ENCODE data around the gene BACH1. TPM values are rescaled to one million over a fixed set of nuclear protein-coding genes. Genes with fewer than 3 reads are reported as not detected.

BACH1 gene
- total RNA-seq, 1 donor from 2014 or later = 69.2 TPM

DNA sequence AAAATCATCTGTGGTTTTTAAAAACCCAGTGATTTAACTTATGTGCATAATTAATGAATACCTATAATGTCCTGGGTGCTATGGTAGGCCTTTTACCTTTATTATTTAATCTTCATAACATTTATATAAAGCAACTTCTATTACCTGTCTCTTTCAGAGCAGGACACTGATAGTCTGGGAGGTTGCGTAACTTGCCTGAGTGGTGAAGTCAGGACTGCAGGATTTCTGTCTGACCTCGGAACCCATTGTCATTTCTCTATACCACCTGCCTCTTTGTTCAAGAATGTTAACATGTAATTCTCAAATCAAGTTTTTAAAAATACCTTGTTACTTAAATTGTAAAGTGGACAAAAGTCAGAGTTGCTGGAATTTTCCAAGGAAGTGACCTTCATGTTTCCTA lies 41.0 kb upstream of the BACH1 start:
- TF ChIP-seq, protein P1, sequence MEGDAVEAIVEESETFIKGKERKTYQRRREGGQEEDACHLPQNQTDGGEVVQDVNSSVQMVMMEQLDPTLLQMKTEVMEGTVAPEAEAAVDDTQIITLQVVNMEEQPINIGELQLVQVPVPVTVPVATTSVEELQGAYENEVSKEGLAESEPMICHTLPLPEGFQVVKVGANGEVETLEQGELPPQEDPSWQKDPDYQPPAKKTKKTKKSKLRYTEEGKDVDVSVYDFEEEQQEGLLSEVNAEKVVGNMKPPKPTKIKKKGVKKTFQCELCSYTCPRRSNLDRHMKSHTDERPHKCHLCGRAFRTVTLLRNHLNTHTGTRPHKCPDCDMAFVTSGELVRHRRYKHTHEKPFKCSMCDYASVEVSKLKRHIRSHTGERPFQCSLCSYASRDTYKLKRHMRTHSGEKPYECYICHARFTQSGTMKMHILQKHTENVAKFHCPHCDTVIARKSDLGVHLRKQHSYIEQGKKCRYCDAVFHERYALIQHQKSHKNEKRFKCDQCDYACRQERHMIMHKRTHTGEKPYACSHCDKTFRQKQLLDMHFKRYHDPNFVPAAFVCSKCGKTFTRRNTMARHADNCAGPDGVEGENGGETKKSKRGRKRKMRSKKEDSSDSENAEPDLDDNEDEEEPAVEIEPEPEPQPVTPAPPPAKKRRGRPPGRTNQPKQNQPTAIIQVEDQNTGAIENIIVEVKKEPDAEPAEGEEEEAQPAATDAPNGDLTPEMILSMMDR (conservative IDR thresholded peaks at IDR 0.05) = no peak
- DNase-seq (ENCODE audit: low read depth, low spot score) = no peak
- Mint-ChIP-seq H3K4me3 (no peak overlapping the region), H3K36me3 (ENCODE audit: low read depth) (peaks cover 6% of the 10 kb centered on the region), H3K9me3 (peaks cover 12% of the 10 kb centered on the region), H3K27me3 (ENCODE audit: low read depth) (no peaks in the 10 kb centered on the region), H3K4me1 (no peaks in the 10 kb centered on the region), H3K27ac (ENCODE audit: unreplicated experiment) (no peak overlapping the region)

DNA sequence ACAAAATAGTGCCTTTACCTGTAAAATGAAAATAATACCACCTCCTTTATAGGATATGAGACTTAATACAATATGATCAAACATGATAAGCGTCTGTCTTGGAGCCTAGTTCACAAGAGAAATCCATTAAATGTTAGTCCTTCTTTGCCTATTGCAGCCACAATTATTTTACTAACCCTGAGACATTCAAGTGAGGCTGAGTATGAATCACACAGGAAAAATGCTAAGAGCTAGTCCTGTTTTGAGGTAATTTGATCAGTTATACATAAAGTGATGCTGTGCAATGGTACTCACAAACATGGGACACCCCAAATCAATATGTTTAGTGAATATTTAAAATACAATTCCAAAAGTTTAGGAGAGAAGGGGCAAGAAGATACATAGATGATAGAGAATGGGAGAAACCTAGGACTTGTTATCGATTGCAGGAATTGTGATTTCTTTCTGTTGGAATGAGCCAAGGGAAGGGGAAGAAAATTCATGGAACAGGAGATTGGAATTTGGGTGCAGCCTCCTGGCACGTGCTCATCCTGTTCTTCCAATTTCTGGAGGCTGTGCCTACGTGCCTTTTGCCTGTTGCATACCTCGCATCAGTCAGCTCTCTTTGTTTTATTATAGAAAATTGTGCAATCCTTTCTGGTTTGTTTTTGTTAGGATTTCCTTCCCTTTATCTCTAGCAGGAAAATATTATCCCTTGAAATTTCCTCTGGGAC lies 39.9 kb upstream of the BACH1 start:
- TF ChIP-seq, protein P1 (conservative IDR thresholded peaks at IDR 0.05) = no peak
- Mint-ChIP-seq H3K4me1 (peaks cover 3% of the 10 kb centered on the region), H3K4me3 (no peak overlapping the region), H3K36me3 (ENCODE audit: low read depth) (peaks cover 3% of the 10 kb centered on the region), H3K9me3 (peaks cover 9% of the 10 kb centered on the region), H3K27me3 (ENCODE audit: low read depth) (no peaks in the 10 kb centered on the region), H3K27ac (ENCODE audit: unreplicated experiment) (no peak overlapping the region)
- no peak for DNase-seq (ENCODE audit: low read depth, low spot score)

DNA sequence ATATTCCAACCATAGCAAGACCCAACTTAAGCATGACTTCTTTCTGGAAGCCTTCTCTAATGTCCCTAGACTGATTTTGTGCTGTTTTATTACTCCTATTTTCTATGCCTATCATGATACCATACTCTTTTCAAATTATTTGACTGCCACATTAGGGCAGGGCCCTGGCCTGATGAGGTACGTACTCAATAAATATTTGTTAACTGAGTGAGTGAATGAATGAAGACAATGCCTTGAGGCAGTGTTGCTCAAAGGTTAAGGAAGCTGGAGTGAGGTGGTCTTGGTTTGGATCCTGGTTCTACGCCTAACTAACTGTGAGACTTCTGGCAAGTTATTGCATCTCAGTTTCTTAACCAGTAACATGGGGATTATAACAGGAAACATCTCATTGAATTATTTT lies 38.3 kb upstream of the BACH1 start:
- Mint-ChIP-seq H3K9me3 (peaks cover 4% of the 10 kb centered on the region), H3K4me3 (no peak overlapping the region), H3K27me3 (ENCODE audit: low read depth) (no peaks in the 10 kb centered on the region), H3K4me1 (peaks cover 4% of the 10 kb centered on the region), H3K27ac (ENCODE audit: unreplicated experiment) (no peak overlapping the region), H3K36me3 (ENCODE audit: low read depth) (no peaks in the 10 kb centered on the region)
- DNase-seq (ENCODE audit: low read depth, low spot score) = no peak
- TF ChIP-seq, protein P1 (conservative IDR thresholded peaks at IDR 0.05) = no peak

DNA sequence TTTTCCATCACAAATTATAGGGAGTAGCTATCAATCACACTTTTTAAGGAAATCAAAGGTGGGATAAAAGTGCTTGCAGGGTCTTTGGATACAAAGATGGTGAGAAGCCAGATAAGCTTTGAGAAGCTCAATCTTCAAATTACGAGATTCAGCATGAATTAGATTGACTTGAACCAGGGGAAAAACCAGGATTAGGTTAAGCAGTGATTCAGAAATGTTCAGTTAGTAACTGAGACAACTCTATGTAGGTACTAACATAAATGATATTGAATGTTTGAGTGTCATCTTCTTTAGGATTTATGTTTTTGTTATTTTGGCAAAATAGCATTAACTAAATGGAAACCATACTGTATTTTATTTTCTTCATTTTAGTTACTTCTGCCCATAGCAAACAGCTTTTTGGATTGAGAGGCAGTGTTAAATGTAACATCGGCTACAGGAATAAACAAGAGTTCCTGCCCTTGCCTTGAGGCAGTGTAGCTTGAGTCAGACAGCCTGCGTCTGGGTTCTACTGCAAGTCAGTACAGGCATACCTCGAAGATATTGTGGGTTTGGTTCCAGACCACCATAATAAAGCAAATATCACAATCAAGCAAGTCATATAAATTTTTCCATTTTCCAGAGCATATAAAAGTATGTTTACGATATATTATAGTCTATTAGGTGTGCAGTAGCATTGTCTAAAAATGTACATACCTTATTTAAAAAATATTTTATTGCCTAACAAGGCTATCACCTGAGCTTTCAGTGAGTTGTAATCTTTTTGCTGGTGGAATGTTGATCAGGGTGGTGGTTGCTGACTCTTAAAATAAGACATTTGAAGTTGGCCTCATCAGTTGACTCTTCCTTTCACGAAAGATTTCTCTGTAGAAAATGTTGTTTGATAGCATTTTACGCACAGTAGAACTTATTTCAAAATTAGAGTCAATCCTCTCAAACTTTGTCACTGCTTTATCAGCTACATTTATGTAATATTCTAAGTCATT lies 36.9 kb upstream of the BACH1 start:
- no peak for DNase-seq (ENCODE audit: low read depth, low spot score)
- Mint-ChIP-seq H3K4me3 (no peak overlapping the region), H3K9me3 (no peaks in the 10 kb centered on the region), H3K36me3 (ENCODE audit: low read depth) (no peaks in the 10 kb centered on the region), H3K27me3 (ENCODE audit: low read depth) (no peaks in the 10 kb centered on the region), H3K27ac (ENCODE audit: unreplicated experiment) (no peak overlapping the region), H3K4me1 (peaks cover 4% of the 10 kb centered on the region)
- TF ChIP-seq, protein P1 (conservative IDR thresholded peaks at IDR 0.05) = no peak

DNA sequence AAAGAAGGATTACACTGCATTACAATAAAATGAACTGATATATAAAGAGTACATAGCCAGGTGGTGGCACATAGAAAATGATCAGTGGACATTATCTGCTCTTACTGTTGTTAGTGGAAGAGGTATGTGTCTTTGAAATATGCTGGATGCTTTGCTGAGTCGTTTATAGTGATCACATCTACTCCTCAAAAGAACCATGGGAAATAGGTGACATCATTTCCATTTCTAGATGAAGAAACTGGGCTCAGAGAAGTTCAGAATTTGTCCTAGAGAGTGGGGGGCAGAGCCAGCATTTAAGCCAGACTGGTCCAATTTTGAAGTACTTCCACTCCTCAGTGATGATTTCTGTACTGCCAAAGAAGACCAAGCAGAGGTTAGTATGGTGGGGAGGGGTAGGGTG lies 34.0 kb upstream of the BACH1 start:
- Mint-ChIP-seq H3K4me1 (peaks cover 4% of the 10 kb centered on the region), H3K36me3 (ENCODE audit: low read depth) (no peaks in the 10 kb centered on the region), H3K4me3 (no peak overlapping the region), H3K27me3 (ENCODE audit: low read depth) (no peaks in the 10 kb centered on the region), H3K9me3 (no peaks in the 10 kb centered on the region), H3K27ac (ENCODE audit: unreplicated experiment) (no peak overlapping the region)
- TF ChIP-seq, protein P1 (conservative IDR thresholded peaks at IDR 0.05) = no peak
- DNase-seq (ENCODE audit: low read depth, low spot score) = no peak

Data from neural crest cell (in vitro differentiated cells).